CD4-positive, alpha-beta T cell treated with Interleukin-15 for 4 hours (primary cell): ENCODE measurements around the gene NKAPL.

Experiments
- DNase-seq: peaks from one replicate; pipeline ENCODE4 v3.0.0-alpha.2; 2020; ENCODE audit warnings: low spot score

NKAPL gene

DNA sequence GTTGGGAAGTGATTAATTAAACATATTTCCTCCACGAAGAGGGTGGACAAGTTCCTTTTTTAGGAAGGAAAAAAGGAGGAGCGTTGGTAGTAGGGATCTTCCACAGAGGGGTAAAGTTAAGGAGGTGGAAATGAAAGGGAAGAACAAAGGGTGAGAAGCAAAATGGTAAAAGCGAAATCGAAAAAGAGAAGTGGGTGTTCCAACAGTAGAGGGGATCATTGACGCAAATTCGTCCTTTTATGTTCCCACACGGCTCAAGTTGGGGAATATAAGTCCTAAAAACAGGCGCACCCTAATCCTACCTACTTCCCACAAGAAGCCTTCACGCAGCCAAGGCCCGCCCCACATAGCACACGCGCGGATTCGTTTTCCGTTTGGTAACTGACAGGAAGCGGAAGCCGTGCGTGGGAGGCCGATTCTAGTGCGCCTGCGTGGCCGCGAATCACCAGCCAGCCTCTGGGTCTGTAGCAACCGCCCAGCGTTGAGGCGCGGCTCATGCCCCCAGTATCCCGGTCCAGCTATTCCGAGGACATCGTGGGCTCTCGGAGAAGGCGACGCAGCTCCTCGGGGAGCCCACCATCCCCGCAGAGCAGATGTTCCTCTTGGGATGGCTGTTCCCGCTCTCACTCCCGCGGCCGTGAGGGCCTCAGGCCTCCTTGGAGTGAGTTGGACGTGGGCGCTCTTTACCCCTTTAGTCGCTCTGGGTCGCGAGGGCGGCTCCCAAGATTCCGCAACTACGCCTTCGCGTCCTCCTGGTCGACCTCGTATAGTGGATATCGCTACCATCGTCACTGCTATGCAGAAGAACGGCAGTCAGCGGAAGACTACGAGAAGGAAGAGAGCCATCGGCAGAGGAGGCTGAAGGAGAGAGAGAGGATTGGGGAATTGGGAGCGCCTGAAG, at the start of gene NKAPL:
Gene NKAPL (plus strand): TSS at position 421 of the 901 bp plus-strand sequence. CDS start 75 bp downstream, at position 496.
- peak; percentile 33 for DNase-seq

DNA sequence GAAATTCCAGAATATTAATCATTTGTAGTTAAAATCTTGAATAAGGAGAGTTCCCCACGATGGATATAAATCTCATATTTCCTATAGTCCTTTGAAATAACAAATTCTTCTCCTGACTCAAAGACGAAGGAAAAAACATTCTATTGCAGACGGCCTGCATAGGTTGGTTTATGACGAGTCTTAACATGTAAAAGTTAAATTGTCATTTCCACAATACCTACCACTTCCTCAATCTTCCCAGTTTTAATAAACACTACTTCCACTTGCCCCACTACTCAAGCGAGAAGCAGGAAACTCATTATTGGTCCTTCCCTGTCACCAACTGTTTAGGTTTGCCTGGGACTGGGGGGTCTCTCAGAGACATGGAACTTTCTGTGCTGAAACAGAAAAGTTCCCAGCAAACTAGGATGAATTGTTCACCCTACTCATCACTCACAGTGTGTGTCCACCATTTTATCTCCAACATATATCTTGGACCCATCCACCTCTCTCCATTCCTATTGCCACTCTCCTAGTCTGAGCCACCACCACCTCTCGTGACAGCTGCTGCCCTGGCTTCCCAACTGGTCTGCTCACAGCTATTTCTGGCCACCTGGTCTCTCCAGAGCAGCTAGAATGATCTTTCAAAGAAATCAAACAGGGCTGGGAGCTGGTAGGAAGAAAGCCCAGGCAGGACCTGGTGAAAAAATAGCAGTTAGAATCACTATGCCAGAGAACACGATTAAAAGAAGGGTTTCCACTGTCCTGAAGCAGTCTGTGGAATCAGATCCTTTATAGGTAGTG, 49.2 kb upstream of the NKAPL start:
- DNase-seq = no peak

DNA sequence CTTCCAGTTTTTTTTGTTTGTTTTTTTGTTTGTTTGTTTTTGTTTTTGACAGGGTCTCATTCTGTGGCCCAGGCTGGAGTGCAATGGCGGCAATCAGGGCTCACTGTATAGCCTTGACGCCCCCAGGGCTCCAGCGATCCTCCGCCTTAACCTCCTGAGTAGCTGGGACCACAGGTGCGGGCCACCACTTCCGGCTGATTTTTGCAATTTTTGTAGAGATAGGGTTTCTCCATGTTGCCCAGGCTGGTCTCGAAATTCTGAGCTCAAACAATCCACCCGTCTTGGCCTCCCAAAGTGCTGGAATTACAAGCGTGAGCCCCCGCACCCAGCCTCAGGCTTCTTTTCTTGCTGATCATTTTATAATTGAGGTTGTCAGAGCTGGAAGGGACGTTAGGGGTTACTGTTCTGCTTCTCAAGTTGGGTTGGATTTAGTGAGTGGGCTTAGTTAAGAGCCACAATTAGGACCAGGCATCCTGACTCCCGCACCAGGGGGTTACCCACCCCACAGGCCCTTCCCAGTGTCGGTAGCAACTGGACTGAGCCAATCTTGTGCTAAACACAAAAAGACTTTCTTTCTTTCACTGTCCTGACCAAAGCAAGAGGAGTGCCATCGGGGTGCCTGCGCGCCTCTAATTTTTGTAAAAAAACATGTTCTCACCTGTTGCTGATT, 47.1 kb upstream of the NKAPL start:
- no peak for DNase-seq

DNA sequence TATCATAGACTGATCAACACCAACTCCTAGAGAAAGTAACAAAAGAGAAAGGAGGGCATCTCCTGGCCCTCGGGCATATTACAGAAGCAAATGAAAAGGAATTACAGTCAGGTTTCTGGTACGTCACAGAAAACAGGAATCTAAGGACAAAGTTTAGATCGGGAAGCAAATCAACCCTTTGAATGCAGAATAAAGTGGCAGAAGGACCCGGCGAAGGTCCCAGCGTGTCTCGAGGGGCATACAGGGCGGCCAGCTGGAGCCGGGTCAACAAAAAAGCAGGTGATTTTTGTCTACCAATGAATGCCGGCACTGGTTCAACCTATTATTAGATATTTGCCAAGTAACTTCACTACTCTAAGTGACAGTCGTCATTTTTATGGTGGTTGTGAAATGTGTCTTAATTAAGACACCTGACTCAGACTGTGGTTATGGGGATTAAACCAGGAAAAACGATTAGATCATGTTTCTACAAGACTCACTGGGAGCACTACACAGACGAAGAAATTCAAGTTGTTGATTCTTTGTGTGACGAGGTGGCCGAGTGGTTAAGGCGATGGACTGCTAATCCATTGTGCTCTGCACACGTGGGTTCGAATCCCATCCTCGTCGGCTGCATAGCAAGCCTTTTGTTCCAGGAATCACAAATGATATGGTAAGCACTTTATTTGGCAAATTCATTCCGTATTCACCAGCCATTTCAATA, 46.4 kb upstream of the NKAPL start:
- no peak for DNase-seq

DNA sequence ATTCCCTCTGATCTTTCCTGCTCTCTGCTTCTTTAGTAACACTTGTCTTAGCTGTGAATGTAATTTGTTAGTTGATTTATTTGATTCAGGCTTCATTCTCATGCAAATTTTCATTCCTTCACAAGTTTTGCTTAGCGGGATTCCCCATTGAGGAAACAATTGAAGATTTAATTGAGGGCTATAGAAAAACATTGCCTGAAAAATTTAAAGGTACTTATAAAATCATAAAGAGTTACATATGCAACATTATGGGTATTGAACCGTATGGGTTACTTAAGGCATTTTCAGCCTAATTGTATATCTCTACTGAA, 45.9 kb upstream of the NKAPL start:
- DNase-seq = no peak

DNA sequence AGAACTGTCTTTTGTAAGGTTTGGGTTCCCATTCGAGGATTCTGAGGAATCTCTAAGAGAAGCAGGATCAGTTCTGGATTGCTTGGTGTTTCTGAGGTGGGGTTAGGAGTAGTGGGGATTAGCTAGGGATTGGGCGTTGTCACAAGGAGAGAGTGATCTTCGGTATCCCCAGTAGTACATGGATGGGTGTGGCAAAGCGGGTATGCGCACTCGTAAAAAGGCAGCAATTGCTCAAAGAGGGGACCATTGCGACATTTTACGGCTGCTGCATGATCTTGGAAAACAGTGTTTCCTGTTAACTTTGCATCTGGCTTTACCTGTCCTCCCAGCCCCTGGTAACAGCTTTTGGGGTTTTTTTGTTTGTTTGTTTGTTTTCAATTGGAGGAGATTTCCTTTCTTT, 43.7 kb upstream of the NKAPL start:
- DNase-seq = no peak

DNA sequence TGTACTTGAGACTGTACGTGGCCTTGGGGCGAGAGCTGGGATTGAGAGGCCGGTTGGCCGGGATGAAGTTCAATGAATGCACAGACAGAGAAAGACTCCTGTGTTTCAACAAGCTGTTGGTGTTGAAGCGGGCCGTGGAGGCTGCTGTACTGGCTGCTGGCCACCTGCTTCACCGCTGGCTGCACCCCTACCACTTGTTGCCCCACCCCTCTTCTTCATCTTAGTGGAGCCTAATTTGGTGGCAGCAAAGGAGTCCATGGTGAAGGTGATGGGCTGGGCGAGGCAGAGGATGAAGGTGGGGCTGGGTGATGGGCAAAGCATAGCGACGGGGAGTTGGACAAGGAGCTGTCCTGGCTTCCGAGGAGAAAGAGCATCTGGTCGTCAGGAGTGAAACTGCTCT, 41.2 kb upstream of the NKAPL start:
- no peak for DNase-seq

DNA sequence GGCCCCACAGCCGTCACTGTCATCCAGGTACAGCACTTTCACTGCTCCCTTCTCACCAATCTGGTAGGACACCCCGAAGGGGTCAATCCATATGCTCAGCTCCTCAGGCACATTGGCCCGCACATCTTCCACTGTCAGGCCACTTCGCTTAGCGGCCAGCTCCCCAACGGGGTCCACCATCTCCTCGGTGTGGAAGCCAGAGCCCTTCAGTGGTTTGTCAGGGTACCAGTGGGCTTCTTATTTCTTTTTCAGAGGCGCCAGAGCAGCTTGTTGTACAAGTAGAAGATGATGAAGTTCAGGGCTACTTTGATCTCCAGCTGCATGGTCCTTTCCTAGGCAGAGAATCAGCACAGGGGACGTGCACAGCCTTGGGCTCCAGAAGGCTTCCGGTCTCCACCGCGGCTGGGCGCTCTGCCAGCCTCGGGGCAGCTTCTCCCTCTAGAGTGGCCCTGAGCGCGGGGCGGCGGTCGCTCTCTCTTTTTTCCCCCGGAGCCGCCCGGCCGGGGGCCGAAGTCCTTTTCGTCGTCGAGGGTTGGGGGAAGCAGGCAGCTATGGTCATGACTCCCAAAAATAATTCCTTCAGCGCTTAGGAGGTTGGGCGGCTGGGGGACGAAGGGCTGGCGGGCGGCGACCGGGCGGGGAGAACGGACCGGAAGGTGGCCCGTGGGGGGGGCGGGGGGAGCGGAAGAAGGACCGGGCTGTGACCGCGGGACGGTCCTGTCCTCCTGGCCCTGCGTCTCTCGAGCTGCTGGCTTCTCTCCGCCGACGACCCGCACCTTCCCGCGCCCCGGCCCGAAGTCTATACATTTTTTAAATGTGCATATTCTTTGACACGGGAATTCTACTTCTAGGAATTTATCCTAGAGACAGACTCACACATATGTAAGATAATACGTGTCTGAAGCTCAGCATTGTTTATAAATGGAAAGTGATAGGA, 40.5 kb upstream of the NKAPL start:
- no peak for DNase-seq

DNA sequence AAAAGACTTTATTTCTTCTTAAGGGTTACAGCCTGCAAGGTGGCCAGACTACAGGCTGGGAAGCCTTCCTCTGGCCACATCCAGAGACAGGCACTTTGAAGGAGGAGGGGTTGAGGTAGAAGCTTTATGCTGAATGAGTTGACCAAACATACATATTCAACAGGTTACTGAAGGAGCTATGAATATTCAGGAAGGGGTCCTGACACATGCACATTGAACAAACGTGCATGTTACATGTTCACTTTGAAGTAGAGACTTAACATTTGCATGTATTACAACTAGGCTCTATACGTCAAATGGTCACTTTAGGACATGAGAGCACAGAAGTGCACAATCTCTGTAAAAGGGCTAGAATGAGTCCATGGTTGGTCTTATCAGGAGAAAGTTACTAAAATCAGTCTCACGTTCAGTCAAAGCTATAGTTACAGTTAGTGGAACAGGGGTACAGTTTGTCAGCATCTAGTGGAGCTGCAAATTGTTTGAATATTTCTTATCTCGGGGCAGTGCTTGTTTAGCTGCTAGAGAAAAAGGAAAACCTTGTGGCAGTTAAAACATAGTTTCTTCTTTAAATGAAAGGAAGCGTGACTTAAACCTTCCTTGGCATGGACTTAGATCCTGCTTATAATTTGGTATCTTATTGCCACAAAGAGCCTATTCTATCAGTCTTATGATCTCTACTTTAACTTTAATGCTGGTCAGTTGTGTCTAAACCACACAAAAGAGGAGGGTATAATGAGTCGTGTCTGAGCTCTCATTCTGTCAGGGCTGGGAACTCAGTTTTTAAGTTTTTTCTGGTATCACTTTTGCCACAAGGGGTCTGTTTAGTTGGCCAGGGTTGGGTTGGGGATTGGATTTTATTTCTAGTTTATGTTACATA, 38.6 kb upstream of the NKAPL start:
- no peak for DNase-seq

DNA sequence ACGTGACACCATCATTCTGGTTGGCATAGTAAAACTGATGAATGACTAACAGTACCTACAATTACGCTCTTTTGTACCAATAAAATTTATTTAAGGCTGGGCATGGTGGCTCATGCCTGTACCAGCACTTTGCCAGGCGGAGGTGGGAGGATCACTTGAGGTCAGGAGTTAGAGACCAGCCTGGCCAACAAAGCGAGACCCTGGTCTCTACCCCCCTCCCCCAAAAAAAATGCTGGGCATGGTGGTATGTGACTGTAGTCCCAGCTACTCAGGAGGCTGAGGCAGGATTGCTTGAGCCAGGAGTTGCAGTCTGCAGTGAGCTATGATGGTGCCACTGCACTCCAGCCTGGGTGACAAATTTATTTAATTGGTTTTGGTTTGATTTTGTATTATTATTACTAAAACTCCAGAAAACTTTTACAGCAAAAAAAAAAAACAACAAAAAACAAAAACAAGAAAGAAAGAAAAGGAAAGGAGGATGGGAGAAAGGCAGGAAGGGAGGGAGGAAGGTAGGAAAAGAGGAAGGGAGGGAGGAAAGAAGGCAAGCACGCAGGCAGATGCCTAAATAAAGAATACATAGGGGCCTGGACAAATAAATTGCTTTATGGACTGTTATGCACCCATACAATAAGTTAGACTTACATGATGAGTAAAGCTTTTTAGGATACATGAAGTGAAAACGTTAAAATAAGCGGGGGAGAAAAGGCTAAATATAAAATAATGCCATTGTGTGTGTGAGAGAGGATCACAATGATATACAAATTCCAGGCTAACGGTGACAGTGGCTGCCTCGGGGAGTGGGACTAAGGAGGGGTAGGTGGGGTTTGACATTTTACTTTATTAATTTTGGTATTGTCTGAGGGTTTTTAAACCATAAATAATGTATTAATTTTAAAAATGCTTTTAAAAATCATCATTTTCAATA, 34.7 kb upstream of the NKAPL start:
- DNase-seq = no peak

DNA sequence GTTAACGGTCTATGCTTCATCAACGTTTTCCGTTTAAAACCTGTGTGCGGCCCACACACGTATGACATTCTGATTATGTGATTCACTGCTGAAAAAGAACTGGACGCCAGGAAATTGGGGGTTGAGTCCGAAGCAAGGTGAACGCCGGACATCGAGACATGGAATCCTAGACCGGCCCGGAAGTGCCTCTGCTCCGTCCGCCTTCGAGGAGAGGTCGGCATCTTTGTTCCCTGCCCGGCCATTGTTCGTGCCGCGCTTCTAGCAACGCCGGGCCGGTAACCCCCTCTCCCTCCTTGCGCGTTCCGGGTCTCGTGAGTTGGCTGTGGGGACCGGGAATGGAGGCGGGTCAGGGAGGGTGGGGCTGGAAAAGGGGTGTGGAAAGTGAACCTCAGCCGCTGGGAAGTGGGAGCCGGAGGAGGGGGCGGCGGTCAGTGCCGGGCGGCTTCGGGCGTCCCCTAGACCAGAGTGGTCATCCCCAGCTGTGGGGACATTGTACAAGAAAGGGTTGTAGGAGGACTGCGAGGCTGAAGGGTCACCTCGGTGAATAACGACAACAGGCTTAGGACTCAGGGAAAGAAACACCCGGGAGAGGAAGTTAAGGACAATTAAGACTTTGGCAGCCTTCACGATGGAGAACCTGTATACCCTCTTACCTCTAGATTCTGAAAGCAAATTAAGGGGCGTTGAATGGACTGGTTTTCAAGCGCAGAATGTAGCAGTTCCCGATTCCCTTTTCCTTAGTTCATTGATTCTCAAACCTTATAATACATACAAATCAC, 33.9 kb upstream of the NKAPL start, which contains the start of gene ZSCAN9:
Gene ZSCAN9 (plus strand): TSS at position 220 of the 779 bp plus-strand sequence. CDS start 1,810 bp downstream, outside the sequence.
- peak; percentile 46 for DNase-seq

DNA sequence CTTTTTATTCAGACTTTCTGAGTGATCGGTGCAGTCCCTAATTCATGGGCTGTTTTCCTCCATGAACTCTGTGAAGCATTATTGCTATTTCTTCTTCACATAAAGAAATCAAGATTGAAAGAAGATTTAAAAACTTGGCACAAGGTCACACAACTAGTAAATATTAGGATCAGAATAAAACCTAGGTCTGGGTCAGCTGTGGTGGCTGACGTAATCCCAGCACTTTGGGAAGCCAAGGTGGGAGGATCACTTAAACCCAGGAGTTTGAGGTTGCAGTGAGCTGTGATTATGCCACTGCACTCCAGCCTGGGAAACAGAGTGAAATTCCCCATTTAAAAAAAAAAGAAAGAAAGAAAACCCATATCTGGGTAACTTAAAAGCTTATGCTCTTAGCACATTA, 32.6 kb upstream of the NKAPL start:
- no peak for DNase-seq

DNA sequence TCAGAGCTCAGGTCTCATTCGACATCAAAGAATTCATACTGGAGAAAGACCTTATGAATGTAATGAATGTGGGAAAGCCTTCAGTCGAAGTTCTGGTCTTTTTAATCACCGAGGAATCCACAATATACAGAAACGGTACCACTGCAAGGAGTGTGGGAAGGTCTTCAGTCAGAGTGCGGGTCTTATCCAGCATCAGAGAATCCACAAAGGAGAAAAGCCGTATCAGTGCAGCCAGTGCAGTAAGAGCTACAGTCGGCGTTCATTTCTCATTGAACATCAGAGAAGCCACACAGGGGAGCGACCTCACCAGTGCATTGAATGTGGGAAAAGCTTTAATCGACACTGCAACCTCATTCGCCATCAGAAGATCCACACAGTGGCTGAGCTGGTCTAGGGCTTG, 26.3 kb upstream of the NKAPL start:
- no peak for DNase-seq

DNA sequence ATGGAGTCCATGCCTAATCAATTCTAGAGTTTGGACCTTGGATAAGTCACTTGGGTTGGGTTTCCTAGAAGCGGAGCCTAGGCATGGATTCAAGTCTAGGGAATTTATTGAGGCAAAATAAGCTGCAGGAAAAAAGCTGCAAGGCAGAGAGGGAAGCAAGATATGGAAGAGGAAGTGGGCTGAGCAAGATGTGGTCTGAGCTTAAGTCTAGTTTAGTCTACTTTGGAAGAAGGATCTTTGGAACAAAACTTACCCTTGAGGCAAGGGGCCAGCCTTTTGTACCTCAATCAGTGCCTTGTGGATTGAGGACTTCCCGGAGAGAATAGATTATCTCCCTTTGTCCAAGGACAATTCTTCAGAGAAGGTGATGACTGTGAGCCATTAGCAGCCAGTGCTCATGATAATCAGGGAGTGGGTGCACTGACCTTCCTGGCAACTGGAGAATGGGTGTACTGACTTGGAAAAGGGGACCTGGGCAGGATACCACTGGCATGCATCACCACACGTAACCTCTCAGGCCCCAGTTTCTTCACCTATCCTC, 23.1 kb upstream of the NKAPL start:
- no peak for DNase-seq

DNA sequence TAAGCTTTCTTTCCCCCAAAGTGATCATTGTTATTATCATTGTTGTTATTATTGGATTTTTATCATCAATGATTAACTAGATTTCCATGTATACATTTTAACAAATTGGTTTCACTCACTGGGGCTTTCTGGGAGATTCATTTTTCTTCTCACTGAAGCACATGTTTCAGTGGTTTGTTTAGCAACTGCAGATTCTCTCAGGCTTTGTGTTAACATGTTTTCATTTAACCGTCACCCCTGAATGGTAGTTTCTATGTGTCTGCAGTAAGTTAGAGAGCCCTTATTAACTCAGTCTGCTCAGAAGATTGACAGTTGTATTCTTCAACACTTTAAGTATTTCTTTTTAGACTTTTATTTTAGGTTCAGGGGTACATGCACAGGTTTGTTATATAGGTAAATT, 19.5 kb upstream of the NKAPL start:
- DNase-seq = no peak

DNA sequence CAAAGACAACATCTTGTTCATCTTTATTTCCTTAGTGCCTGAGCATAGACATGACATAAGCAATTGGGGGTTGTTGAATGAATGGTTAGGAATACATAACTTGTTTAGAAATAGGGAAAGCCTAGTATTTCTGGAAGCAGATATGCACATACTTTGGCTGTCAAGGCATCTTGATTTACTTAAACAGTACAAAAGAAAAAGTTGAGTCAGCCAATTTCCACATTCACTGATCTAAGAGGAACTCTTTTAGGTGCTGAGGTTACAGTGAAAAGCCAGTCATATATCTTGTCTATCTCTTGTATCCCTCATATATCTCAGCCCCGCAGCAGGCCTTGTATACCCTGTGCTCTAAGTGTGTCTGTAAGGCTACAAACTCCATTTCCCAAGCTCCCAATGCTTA, 18.6 kb upstream of the NKAPL start:
- no peak for DNase-seq

DNA sequence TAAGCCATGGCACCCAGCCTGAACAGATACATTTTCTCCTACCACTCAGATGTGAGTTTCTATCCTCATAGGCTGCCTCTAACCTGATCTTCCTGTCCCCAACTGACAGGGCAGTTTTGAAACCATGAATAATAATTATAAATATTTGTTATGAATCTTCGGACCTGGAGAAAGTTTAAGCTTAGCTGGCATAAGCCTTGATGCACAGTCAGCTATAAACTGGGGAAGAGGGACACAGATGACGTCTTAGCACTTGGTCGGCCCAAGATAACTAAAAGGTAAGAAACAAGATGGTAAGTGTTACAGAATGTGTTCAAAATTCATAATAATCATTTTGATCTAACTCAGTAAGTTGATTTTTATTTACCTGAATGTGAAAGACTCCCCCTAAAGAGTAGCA, 15.2 kb upstream of the NKAPL start:
- DNase-seq = no peak
